ENCODE data around the gene LPAR5. TPM values are rescaled to one million over a fixed set of nuclear protein-coding genes. Genes with fewer than 3 reads are reported as not detected.

Gene LPAR5
- total RNA-seq, 4 donors from 2014 or later = 11.0 to 16.4 (median 12.4) TPM

GRCh38 chr12:6582959-6583358 lies 52.8 kb downstream of the LPAR5 start:
- no peak for DNase-seq (ENCODE audit: low spot score in 2 of 2)
- no peak overlapping the region for H3K4me3 ChIP-seq (ENCODE audit: low read depth, poor library complexity, severe bottlenecking)
- intact Hi-C loops (cut with DNase I; ENCODE audit: low total_unique reads) = no loop called here
- WGBS, 2 donors = 91 to 94% methylated on average over 12 of the region's 12 CpGs
- TF ChIP-seq CTCF (IDR thresholded peaks at IDR 0.05) = no peak

DNA sequence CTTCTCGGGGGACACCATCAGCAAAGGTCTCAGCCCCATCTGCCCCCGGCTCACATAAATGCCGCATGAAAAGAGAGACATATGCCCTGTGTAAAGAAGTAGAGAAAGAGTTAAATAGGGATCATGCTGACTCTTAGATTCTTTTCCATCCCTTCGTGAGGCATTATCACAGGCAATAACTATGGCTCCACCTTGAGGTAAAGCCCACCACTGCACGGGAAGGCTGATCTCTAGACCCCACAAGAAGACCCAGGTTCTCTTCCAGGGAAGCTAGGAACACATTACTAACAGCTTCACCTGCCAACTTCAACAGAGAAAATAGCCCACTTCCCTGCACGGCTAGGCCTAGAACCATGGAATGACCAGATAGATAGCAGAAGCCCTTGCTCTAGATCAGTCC lies 53.6 kb downstream of the LPAR5 start:
- no peak for DNase-seq (ENCODE audit: low spot score in 2 of 2)
- H3K4me3 ChIP-seq (ENCODE audit: low read depth, poor library complexity, severe bottlenecking) = no peak overlapping the region
- no peak for TF ChIP-seq CTCF (IDR thresholded peaks at IDR 0.05)
- no peak for TF ChIP-seq POLR2A (IDR thresholded peaks at IDR 0.05)
- WGBS, 2 donors = 74 to 83% methylated on average over 6 of the region's 6 CpGs
- intact Hi-C loops (cut with DNase I; ENCODE audit: low total_unique reads) = no loop called here

- H3K4me3 ChIP-seq (ENCODE audit: low read depth, poor library complexity, severe bottlenecking) = no peak overlapping the region
- no peak for TF ChIP-seq CTCF (IDR thresholded peaks at IDR 0.05)
- TF ChIP-seq POLR2A (IDR thresholded peaks at IDR 0.05) = no peak
- 80 to 88% methylated on average over 8 of the region's 8 CpGs for WGBS, 2 donors
- no peak for DNase-seq (ENCODE audit: low spot score in 2 of 2)
- intact Hi-C loops (cut with DNase I; ENCODE audit: low total_unique reads) = no loop called here
These were observed 60.1 kb downstream of the LPAR5 start for GRCh38 chr12:6575648-6576047.

DNA sequence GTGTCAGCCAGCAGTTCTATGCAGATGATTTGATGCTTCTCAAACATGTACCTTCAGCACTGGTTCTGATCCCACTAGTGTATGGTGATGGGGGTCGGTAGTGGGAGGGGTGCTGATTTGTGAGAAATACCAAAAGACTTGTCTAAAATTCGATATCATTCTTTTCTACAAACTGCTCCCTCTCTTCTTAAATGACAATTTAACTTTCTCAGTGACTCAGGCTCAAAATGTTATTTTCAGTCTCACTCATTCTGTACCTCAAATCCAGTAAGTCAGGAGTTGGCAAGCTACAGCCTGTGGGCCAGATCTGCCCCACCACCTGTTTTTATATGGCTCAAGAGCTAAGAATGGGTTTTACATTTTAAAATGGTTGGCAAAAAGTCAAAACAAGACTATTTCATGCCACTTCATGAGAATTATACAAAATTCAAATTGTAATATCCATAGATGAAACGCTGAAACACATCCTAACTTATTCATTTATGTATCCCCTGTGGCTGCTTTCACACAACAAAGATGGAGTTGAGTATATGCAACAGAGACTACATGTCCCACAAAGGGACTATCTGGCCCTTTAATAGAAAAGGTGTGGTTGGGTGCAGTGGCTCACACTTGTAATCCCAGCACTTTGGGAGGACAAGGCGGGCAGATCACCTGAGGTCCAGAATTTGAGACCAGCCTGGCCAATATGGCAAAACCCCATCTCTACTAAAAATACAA lies 61.0 kb downstream of the LPAR5 start:
- no peak overlapping the region for H3K4me3 ChIP-seq (ENCODE audit: low read depth, poor library complexity, severe bottlenecking)
- 84 to 87% methylated on average over 4 of the region's 4 CpGs for WGBS, 2 donors
- no peak for DNase-seq (ENCODE audit: low spot score in 2 of 2)
- no peak for TF ChIP-seq POLR2A (IDR thresholded peaks at IDR 0.05)
- TF ChIP-seq CTCF (IDR thresholded peaks at IDR 0.05) = no peak
- intact Hi-C loops (cut with DNase I; ENCODE audit: low total_unique reads) = no loop called here

- intact Hi-C loops (cut with DNase I; ENCODE audit: low total_unique reads) = no loop called here
- TF ChIP-seq CTCF (IDR thresholded peaks at IDR 0.05) (no peak), POLR2A (IDR thresholded peaks at IDR 0.05) (no peak)
- no peak for DNase-seq (ENCODE audit: low spot score in 2 of 2)
These were observed 62.8 kb downstream of the LPAR5 start for GRCh38 chr12:6573001-6573400.

More at GRCh38 chr12:6573001-6573400, 62.8 kb downstream of the LPAR5 start:
- no peak overlapping the region for H3K4me3 ChIP-seq (ENCODE audit: low read depth, poor library complexity, severe bottlenecking)
- 90 to 93% methylated on average over 8 of the region's 8 CpGs for WGBS, 2 donors

Data from lower leg skin (tissue), 4 donors.